Limb (tissue), 2 donors: ENCODE measurements around the gene DENND6A.
"Not testable (repeated sequence)": the region's sequence is repeated elsewhere in the genome, so short reads cannot be mapped to it uniquely, and the experiment has no call there.

Source experiments
- DNase-seq, 2 donors: peaks; one replicate each; pipeline ENCODE4 v3.0.0-alpha.2; 2016; ENCODE audit errors: extremely low spot score in 2 of 2

Gene DENND6A, protein sequence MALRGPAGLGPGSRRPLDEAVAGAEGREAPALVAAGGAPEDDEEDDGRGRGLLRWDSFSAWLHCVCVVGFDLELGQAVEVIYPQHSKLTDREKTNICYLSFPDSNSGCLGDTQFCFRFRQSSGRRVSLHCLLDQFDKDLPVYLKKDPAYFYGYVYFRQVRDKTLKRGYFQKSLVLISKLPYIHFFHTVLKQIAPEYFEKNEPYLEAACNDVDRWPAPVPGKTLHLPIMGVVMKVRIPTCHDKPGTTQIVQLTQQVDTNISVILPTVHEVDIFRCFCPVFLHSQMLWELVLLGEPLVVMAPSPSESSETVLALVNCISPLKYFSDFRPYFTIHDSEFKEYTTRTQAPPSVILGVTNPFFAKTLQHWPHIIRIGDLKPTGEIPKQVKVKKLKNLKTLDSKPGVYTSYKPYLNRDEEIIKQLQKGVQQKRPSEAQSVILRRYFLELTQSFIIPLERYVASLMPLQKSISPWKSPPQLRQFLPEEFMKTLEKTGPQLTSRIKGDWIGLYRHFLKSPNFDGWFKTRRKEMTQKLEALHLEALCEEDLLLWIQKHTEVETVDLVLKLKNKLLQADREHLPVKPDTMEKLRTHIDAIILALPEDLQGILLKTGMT

DNA sequence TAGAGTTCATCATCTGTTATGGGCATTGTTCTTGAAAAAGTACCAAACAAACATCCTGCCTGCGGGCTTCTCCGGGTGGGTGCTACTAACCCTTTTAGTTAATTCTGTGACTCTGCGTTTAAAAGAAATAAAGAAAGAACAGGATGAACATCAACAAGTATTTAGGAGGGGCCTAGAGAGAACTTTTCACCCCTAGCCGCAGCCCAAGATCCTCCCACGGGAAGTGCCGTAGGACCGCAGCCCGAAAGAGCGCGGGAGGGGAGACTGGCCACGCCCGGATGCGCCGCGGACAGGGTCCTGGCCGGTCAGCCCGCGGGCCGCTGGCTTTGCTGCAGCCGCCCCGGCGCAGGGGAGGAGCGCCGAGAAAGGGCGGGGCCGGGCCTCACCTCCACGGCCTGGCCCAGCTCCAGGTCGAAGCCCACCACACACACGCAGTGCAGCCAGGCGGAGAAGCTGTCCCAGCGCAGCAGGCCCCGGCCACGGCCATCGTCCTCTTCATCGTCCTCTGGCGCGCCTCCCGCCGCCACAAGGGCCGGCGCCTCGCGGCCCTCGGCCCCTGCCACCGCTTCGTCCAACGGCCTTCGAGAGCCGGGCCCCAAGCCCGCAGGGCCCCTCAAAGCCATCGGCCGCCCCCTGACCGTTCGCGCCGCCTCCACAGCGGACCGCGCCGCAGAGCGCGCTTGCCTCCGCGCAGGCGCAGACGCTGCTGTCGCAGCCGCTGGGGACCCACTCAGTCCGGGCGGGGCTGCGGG lies at the start of gene DENND6A:
Gene DENND6A (minus strand): TSS at position 682 of the 752 bp plus-strand sequence. CDS start 59 bp downstream, at position 623.
- DNase-seq = peak; percentile 94 to 96

DNA sequence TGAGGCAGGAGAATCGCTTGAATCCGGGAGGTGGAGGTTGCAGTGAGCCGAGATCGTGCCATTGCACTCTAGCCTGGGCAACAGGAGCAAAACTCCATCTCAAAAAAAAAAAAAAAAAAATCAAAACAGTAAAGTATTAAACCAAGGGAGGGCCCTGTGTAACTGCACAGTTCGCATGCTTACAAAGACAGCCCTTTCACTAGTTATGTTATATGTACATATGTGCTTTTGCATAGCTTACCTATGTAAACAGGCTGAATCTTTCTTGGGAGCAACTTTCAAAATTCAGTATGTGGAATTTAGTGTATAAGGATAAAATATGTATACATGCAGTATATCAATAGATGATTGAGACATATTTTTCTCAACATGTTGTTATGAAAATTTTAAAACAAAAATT lies 47.1 kb upstream of the DENND6A start:
- no peak for DNase-seq

DNA sequence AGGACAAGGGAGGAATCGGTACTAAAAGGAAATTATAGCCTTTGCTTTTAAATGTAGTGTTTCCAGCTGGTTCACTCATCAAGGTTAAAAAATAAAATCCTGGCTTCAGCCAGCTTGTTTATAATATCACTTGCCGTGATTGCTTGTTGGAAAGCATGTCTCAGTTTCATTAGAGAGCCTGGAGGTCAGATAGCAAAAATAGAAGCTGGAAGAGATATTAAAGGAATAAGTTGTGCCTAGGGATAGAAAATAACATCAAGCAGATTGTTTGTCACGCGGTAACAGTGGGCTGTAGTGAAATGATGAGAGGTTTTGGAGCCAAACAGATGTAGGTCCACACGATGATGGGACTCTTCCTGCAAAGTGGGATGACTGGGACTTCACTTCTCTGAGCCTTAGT lies 45.5 kb upstream of the DENND6A start:
- no peak for DNase-seq

DNA sequence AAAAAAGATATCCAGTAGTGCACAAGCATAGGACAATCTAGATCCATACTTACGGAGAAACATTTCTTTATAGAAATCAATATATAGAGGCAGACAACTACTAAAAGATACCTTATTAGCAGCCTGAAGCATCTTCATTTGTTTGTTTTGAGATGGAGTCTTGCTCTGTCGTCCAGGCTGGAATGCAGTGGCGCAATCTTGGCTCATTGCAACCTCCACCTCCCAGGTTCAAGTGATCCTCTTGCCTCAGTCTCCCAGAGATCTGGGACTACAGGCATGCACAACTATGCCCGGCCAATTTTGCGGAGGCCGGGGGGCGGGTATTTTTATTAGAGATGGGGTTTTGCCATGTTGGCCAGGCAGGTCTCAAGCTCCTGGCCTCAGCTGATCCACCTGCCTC lies 45.0 kb upstream of the DENND6A start:
- DNase-seq = no peak

DNA sequence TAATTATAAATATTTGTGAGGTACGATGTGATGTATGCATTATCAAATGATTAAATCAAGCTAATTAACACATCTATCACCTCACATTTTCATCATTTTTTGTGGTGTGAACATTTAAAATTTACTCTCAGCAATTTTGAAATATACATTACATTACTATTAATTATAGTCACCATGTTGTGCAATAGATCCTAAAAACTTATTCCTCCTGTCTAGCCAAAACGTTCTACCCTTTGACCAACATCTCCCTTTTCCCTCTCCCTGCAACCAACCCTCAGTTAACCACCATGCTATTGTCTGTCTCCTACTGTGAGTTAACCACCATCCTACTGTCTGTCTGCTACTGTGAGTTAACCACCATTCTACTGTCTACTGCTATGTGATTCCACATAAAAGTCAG lies 42.5 kb upstream of the DENND6A start:
- DNase-seq = no peak

DNA sequence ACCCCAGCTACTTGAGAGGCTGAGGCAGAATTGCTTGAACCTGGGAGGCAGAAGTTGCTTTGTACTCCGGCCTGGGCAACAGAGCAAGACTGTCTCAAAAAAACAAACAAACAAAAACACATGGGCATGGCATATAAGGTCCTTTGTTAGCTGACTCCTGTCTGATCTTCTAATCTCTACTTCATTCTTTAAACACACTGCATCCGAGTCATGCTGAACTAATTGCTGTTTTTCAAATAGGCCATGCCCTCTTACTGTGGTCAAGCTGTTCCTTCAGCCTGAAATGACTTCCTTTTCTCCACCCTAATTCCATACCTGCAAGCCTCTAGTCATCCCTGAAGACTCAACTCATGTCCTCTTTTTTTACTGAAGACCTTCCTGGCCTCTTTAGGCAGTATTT lies 40.9 kb upstream of the DENND6A start:
- no peak for DNase-seq

DNA sequence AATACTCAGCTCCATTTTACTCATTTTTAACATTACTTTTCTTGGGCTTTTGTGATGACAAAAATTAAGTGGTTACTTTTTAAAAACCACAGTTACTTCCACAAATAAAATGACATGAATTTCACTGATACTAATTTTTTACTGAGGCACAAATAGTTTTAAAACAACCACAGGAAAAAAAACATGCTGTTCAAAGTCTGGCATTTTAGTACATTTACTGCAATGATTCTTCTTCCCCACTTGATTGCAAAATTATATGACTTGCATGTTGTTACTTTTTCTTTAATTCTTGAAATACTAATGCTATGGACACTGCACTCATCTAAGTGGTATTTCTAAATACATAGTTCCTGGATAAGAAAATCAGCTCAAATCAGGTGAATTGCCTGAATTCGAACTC lies 38.4 kb upstream of the DENND6A start:
- no peak for DNase-seq

DNA sequence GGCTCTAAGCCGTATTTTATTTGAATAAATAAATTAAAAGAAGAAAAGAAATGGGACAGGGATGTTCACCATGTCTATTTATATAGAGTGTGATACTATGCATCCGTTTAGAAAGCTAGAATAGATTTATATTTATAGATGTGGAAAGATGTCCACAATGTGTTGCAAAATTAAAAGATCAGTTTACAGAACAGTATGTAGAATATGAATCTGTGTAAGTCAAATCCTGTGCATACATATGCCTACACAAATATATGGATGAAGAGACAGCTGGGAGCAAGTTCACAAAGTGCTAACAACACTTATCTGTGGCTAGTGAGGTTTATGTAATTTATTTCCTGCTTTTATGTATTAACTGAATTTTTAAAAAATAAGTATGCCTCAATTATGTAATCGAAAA lies 37.8 kb upstream of the DENND6A start:
- no peak for DNase-seq

DNA sequence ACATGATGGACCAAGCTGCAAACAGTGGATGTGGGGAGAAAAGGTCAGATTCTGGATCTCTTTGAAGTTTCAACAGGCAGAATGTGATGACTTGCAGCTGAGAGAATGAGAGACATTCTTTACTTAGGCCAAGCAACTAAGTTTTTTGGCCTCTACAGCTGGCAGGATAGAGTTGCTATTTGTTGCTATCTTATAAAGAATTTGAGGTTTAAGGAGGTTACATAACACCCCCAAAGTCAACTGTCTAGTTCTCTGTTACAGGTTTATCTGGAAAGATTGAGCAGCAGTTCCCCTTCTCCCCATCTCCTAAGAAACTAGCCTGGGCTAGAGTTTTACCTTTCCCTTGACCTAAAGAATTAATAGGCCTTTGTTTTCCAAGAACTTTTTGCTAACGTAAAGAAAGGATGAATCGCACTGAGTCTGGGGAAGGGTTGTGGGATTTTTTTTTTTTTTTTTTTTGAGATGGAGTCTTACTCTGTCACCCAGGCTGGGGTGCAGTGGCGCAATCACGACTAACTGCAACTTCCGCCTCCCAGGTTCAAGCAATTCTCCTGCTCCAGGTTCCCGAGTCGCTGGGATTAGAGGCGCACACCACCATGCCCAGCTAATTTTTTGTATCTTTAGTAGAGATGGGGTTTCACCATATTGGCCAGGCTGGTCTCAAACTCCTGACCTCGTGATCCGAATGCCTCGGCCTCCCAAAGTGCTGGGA lies 36.6 kb upstream of the DENND6A start:
- DNase-seq = no peak

DNA sequence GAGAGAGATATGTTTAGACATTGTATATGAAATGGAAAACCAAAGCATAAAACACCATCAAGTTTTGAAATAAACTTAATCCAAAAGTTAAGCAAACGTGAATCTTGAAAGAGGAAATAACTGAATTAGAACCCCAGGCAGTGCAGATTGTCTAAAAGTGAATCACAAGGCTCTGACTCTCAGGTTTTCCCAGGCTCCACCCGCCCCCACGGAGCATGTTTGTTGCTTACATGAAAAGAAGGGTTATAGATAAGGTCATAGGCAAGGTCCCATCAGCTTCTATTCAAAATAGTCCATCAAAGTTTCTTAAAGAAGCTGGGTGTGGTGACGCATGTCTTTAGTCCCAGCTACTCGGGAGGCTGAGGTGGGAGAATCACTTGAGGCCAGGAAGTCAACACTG lies 34.2 kb upstream of the DENND6A start:
- no peak for DNase-seq

DNA sequence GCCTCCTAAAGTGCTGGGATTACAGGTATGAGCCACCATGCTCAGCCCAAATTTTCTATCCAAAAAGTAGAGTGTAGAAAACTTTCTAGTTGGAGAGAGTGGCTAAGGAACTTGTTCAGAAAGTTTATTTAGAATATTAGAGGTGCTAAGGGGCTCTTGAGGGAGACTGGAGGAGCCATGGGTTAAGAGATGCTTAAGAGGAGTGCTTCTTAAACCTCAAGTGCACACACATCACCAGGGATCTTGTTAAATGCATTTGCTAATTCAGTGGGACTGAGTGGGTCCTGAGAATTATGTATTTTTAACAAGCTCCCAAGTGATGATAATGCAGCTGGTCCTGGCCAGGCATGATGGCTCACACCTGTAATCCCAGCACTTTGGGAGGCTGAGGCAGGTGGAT lies 33.5 kb upstream of the DENND6A start:
- DNase-seq = no peak

DNA sequence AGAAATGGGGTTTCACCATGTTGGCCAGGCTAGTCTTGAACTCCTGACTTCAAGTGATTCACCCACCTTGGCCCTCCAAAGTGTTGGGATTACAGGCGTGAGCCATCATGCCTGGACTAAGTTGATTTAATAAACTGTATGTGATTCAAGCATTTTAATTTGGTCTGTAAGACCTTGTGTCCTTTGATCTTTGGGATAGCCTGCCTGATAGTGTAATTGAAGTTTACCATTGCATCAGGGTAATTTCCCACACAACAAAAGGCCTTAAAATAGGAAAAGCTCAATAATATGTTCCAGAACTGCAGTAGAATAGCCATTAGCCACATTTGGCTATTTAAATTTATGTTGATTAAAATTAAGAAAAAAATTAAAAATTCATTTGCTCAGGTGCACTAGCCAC lies 25.2 kb upstream of the DENND6A start:
- DNase-seq = no peak

DNA sequence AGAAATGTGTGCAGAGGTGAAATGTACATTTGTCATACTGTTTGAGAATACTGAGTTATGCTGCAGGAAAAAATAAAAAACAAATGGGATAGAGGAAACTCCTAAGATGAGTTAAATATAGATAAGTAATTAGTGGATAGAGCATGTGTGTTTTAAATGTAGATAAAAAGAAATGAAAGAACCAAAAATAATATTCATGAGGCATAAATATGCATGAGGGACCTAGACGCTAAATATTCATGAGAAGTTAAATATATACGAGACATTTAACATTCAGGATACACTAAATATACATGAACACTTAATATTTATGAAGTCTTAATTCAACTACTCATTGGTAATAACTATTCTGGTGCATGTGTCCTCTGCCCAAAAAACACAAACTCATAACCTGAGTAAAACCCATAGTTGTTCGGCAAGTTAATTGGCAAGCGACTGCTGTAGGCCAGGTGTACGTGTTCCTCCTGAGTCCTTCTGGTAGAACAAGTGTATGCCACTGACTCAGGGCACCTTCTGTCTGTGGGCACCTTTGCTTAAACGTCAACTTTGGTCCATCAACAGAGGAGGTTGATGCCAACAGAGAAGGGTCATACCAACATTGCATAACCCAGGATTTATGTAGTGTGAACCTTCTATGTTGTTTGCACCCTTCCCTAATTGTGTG lies 24.5 kb upstream of the DENND6A start:
- DNase-seq = no peak

DNA sequence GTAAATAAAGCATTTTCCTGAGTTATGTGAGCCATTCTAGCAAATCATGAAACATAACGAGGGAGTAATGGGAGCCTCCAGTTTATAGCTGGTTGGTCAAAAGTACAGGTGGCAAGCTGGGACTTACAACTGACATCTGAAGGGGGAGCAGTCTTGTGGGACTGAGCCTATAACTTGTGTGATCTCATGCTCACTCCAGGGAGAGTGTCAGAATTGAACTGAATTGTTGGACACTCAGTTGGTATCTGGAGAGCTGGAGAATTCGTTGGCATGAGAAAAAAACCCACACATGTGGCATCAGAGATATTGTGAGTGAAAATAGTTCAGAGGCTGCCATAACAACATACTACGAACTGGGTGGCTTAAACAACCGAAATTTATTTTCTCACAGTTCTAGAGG lies 22.8 kb upstream of the DENND6A start:
- DNase-seq = no peak

DNA sequence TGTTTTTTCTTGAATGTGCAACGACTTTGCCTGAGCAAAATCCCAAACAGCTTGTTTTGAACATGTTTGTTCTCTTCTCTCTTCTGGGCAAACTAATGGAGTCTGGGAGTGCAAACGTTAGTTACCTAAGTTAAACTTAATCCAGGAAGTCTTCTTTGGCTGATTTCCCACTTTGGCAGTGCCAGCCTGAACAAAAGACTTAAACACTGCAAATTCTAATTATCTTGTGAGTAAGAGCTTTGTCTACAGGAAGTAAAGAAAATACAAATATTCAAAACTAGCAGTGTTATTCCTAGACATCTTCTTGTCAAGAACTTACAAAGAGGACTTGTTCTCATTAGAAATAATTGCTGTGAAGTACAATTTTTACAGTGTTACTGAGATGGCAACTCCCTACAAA lies 16.7 kb upstream of the DENND6A start:
- DNase-seq = no peak

DNA sequence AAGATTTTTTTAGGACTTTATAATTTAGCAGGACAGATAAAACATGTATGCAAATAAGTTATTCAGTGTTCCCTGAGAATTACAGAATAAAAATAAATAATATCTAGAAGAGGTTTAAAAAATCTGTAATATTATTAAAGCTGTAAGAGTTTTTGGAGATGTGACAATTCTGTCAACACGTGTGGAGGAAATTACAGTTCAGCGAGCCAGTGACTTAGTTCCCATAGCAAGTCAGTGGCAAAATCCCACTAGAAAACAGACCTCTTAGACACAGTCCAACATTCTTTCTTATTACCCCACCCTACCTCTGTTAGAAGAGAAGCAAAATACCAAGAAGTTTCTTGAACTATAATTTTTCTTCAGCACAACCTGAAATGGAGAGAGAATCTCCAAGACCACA lies 16.2 kb upstream of the DENND6A start:
- DNase-seq = peak in 1 of 2 donors; percentile 20

DNA sequence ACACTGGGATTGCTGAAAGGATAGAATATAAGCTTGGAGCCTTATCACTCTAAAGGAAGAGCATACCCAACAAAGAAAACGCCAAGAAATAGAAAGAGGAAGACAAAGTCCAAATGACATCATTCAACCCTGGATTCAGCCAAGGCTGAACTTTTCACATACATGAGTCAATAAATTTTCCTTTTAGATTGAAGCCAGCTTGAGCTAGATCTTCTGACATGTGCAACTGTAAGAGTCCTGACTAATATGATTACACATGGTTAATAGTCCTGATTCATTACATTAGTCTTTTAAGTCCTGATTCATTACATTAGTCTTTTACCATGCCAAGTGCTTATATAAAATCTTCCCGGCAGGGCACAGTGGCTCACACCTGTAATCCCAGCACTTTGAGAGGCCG lies 13.6 kb upstream of the DENND6A start:
- no peak for DNase-seq

DNA sequence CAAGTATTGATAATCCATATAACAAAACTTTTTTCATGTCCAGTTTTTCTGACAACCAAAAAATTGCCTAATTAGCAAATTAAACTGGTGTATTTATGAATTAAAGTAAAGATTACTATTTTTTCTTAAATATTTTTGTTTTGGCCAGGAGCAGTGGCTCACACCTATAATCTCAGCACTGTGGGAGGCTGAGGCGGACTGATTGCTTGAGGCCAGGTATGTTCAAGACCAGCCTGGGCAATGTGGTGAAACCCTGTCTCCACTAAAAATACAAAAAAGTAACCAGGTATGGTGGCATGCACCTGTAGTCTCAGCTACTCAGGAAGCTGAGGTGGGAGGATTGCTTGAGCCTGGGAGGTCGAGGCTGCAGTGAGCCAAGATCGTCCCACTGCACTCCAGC lies 12.5 kb upstream of the DENND6A start:
- DNase-seq = not testable (repeated sequence)

DNA sequence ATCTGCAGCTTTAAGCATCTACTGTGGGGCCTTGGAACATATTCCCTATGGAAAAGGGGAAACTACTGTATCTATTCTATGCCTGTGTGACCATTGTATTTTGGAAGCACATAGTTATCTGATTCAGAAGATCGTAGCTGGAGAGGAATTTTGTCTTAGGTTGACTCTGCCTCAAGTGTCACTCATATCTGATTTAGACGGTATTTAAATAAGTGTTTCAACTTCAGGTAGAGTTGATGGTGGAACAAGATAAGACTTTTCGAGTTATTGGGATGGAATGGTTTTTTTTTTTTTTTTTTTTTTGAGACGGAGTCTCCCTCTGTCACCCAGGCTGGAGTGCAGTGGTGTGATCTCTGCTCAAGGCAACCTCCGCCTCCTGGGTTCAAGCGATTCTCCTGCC lies 8.9 kb upstream of the DENND6A start:
- DNase-seq = no peak

DNA sequence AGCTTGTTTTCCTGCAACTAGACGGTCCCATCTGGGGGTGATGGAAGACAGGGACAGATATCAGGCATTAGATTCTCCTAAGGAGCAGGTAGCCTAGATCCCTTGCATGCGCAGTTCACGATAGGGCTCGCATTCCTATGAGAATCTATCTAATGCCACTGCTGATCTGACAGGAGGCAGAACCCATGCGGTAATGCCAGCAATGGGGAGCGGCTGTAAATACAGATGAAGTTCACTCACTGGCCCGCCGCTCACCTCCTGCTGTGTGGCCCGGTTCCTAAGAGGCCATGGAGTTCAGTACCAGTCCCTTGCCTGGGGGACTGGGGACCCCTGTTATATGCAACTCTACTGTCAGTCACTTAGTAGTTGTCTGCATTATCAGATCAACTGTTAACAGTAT lies 7.9 kb upstream of the DENND6A start:
- no peak for DNase-seq

DNA sequence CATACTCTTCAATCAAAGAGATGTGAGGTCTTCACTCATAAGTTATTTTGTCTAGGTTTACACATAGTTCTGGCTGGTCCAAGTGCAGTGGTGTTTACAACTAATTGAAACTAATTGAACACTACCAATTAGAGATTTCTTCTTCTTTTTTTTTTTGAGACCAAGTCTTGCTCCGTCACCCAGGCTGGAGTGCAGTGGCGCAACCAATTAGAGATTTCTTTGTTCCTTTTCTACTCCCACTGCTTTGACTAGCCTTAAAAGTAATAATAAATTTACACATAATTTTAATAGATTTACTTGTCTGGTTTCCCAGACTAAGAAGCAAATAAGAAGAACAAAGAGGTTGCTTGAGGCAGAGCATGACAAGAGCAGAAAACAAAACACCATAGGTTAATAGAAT lies 6.7 kb upstream of the DENND6A start:
- DNase-seq = no peak
